ENCODE measurements around the gene ZMAT3.

Gene ZMAT3

GRCh38 chr3:179098388-179099077 is 26.9 kb upstream of the ZMAT3 start:
- ChIA-PET CTCF (interaction anchor here (0.6 to 1.6 kb wide), 7 partner anchors 15 to 521 kb away, joined by 3 to 9 read pairs (median 3); no protein-coding TSS in a partner anchor), POLR2A (no interaction called here)
- Histone ChIP-seq H3K4me3 (ENCODE audit: low read depth, low read length) (no peak overlapping the region; the same call in 1 of the 2 replicates), H3K27ac (ENCODE audit: extremely low read depth, low read depth, low read length) (no peak overlapping the region), H3K4me1 (ENCODE audit: control insufficient read depth, insufficient read depth, low read length) (no peaks in the 10 kb centered on the region), H3K36me3 (ENCODE audit: control insufficient read depth in 2 of 2, insufficient read depth in 1 of 2, low read length in 2 of 2) (no peaks in the 10 kb centered on the region), H3K9me3 (ENCODE audit: control insufficient read depth, insufficient read depth, low read depth, low read length) (no peaks in the 10 kb centered on the region)
- TF ChIP-seq ZNF394 (tag by site-specific recombination; IDR thresholded peaks at IDR 0.05; ENCODE audit: borderline replicate concordance), result peak; percentile 66; the same call in 1 of the 2 replicates
- no peak for TF ChIP-seq ZIC2 (tag by site-specific recombination; IDR thresholded peaks at IDR 0.05)

- ChIA-PET POLR2A (no interaction called here), CTCF (interaction anchor here (1.5 kb wide), 1 partner anchor 12 kb away, joined by 5 read pairs; no protein-coding TSS in a partner anchor)
- H3K4me3 ChIP-seq (ENCODE audit: low read depth, low read length), result no peak overlapping the region
- no peaks in the 10 kb centered on the region for H3K9me3 ChIP-seq (ENCODE audit: control insufficient read depth, insufficient read depth, low read depth, low read length)
- H3K36me3 ChIP-seq (ENCODE audit: control insufficient read depth in 2 of 2, insufficient read depth in 1 of 2, low read length in 2 of 2), result no peaks in the 10 kb centered on the region
- H3K27ac ChIP-seq (ENCODE audit: extremely low read depth, low read depth, low read length), result no peak overlapping the region
- H3K4me1 ChIP-seq (ENCODE audit: control insufficient read depth, insufficient read depth, low read length), result no peaks in the 10 kb centered on the region
- TF ChIP-seq SP3 (tag by site-specific recombination; IDR thresholded peaks at IDR 0.05) (no peak), ZNF530 (tag by site-specific recombination; IDR thresholded peaks at IDR 0.05; ENCODE audit: low read depth) (no peak), TSHZ1 (tag by site-specific recombination; IDR thresholded peaks at IDR 0.05; ENCODE audit: borderline replicate concordance) (no peak), ZNF274 (IDR thresholded peaks at IDR 0.05; ENCODE audit: low read length) (no peak), ZNF274 (tag by site-specific recombination; IDR thresholded peaks at IDR 0.05; ENCODE audit: borderline replicate concordance) (no peak), ZFHX2 (tag by site-specific recombination; conservative IDR thresholded peaks at IDR 0.05) (peak; percentile 18; the same call in 1 of the 2 replicates), ZBTB1 (tag by site-specific recombination; IDR thresholded peaks at IDR 0.05) (no peak), GLIS2 (tag by site-specific recombination; IDR thresholded peaks at IDR 0.05) (no peak), ZFP3 (tag by site-specific recombination; IDR thresholded peaks at IDR 0.05; ENCODE audit: low read depth) (no peak), EGR2 (tag by site-specific recombination; IDR thresholded peaks at IDR 0.05; ENCODE audit: low read depth) (peak; percentile 37; the same call in 1 of the 2 replicates), ZNF292 (tag by site-specific recombination; IDR thresholded peaks at IDR 0.05; ENCODE audit: borderline replicate concordance, low read depth) (no peak), SCRT1 (tag by site-specific recombination; IDR thresholded peaks at IDR 0.05; ENCODE audit: borderline replicate concordance) (no peak), GLI4 (tag by site-specific recombination; IDR thresholded peaks at IDR 0.05) (no peak)
Measured at GRCh38 chr3:179093807-179094206, 22.2 kb upstream of the ZMAT3 start.

GRCh38 chr3:179091113-179091512 is 19.5 kb upstream of the ZMAT3 start:
- H3K4me3 ChIP-seq (ENCODE audit: low read depth, low read length), result no peak overlapping the region
- no peaks in the 10 kb centered on the region for H3K4me1 ChIP-seq (ENCODE audit: control insufficient read depth, insufficient read depth, low read length)
- ChIA-PET POLR2A (no interaction called here), CTCF (no interaction called here)
- no peak for TF ChIP-seq OVOL3 (tag by site-specific recombination; IDR thresholded peaks at IDR 0.05)
- no peak for TF ChIP-seq ZSCAN18 (tag by site-specific recombination; IDR thresholded peaks at IDR 0.05)
- H3K9me3 ChIP-seq (ENCODE audit: control insufficient read depth, insufficient read depth, low read depth, low read length), result no peaks in the 10 kb centered on the region
- no peak overlapping the region for H3K27ac ChIP-seq (ENCODE audit: extremely low read depth, low read depth, low read length)
- no peaks in the 10 kb centered on the region for H3K36me3 ChIP-seq (ENCODE audit: control insufficient read depth in 2 of 2, insufficient read depth in 1 of 2, low read length in 2 of 2)

All from HEK293 (cell line).